TTC549 (cell line): ENCODE measurements around the gene IGFBP1.
A peak's percentile ranks its signal among the peaks of the same experiment; 100 is the strongest.

Source experiments
- FAIRE-seq: peaks from 2 replicates; lab custom pipeline; 2012; peaks lifted over from hg19 to GRCh38; lab: Jason Lieb, UNC

Gene IGFBP1

GRCh38 chr7:45909561-45909960, 21.3 kb downstream of the IGFBP1 start:
- FAIRE-seq = no peak

GRCh38 chr7:45910855-45911254, 22.6 kb downstream of the IGFBP1 start:
- FAIRE-seq = no peak

- FAIRE-seq = no peak
Measured at GRCh38 chr7:45911311-45911710, 23.0 kb downstream of the IGFBP1 start.

GRCh38 chr7:45912972-45913371, 24.7 kb downstream of the IGFBP1 start:
- FAIRE-seq = no peak

GRCh38 chr7:45914911-45915310, 26.6 kb downstream of the IGFBP1 start:
- FAIRE-seq = no peak

- FAIRE-seq = no peak
Measured at GRCh38 chr7:45915606-45916005, 27.3 kb downstream of the IGFBP1 start.

- FAIRE-seq = no peak
Measured at GRCh38 chr7:45917064-45917463, 28.8 kb downstream of the IGFBP1 start.

GRCh38 chr7:45917658-45918057, 29.4 kb downstream of the IGFBP1 start:
- no peak for FAIRE-seq

- FAIRE-seq = no peak
Measured at GRCh38 chr7:45918556-45918955, 30.3 kb downstream of the IGFBP1 start.

- no peak for FAIRE-seq
Measured at GRCh38 chr7:45919231-45919784, 31.0 kb downstream of the IGFBP1 start.

GRCh38 chr7:45919993-45920459, 31.7 kb downstream of the IGFBP1 start:
- FAIRE-seq = no peak

- no peak for FAIRE-seq
Measured at GRCh38 chr7:45920502-45921380, 32.5 kb downstream of the IGFBP1 start, which contains the start of gene IGFBP3. IGFBP3 (minus strand) TSS chr7:45921272; CDS start chr7:45921140, 132 bp downstream.

GRCh38 chr7:45921381-45921698, 33.1 kb downstream of the IGFBP1 start:
- FAIRE-seq = no peak

- FAIRE-seq = peak; percentile 61
Measured at GRCh38 chr7:45921699-45922519, 33.6 kb downstream of the IGFBP1 start.

GRCh38 chr7:45922810-45923209, 34.5 kb downstream of the IGFBP1 start:
- no peak for FAIRE-seq

- peak; percentile 70 for FAIRE-seq
Measured at GRCh38 chr7:45923290-45923689, 35.0 kb downstream of the IGFBP1 start.

GRCh38 chr7:45923818-45924217, 35.5 kb downstream of the IGFBP1 start:
- FAIRE-seq = no peak

- FAIRE-seq = no peak
Measured at GRCh38 chr7:45924283-45924682, 36.0 kb downstream of the IGFBP1 start.

GRCh38 chr7:45927721-45928120, 39.4 kb downstream of the IGFBP1 start:
- no peak for FAIRE-seq

GRCh38 chr7:45930967-45931366, 42.7 kb downstream of the IGFBP1 start:
- no peak for FAIRE-seq

- FAIRE-seq = no peak
Measured at GRCh38 chr7:45937301-45937700, 49.0 kb downstream of the IGFBP1 start.

- no peak for FAIRE-seq
Measured at GRCh38 chr7:45937862-45938261, 49.6 kb downstream of the IGFBP1 start.
